Measurements from ENCODE around the gene WNT1.

Gene WNT1

DNA sequence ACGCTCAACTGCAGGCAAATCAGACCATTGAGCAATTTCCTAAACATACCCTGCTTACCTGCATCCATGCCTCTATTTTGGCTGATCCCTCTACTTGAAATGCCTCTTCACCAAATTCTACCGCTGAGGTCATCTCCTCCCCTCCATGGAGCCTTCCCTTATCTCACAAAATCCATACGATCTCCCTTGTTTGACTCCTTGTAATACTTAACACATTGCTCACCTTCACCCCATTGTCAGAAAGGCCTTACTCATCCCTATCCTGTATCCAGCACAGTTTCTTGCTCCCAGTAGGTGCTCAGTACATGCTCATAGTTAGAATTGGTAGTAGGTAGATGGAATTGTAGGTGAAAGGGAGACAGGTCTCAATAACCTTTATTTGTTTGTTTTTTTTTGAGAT, 15.7 kb downstream of the WNT1 start:
- TF ChIP-seq, protein P1, sequence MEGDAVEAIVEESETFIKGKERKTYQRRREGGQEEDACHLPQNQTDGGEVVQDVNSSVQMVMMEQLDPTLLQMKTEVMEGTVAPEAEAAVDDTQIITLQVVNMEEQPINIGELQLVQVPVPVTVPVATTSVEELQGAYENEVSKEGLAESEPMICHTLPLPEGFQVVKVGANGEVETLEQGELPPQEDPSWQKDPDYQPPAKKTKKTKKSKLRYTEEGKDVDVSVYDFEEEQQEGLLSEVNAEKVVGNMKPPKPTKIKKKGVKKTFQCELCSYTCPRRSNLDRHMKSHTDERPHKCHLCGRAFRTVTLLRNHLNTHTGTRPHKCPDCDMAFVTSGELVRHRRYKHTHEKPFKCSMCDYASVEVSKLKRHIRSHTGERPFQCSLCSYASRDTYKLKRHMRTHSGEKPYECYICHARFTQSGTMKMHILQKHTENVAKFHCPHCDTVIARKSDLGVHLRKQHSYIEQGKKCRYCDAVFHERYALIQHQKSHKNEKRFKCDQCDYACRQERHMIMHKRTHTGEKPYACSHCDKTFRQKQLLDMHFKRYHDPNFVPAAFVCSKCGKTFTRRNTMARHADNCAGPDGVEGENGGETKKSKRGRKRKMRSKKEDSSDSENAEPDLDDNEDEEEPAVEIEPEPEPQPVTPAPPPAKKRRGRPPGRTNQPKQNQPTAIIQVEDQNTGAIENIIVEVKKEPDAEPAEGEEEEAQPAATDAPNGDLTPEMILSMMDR (conservative IDR thresholded peaks at IDR 0.05): no peak
- no peak overlapping the region for H3K27ac ChIP-seq

GRCh38 chr12:48994224-48995085, 16.3 kb downstream of the WNT1 start:
- no peak overlapping the region for H3K27ac ChIP-seq
- TF ChIP-seq, protein P1 (conservative IDR thresholded peaks at IDR 0.05): no peak

DNA sequence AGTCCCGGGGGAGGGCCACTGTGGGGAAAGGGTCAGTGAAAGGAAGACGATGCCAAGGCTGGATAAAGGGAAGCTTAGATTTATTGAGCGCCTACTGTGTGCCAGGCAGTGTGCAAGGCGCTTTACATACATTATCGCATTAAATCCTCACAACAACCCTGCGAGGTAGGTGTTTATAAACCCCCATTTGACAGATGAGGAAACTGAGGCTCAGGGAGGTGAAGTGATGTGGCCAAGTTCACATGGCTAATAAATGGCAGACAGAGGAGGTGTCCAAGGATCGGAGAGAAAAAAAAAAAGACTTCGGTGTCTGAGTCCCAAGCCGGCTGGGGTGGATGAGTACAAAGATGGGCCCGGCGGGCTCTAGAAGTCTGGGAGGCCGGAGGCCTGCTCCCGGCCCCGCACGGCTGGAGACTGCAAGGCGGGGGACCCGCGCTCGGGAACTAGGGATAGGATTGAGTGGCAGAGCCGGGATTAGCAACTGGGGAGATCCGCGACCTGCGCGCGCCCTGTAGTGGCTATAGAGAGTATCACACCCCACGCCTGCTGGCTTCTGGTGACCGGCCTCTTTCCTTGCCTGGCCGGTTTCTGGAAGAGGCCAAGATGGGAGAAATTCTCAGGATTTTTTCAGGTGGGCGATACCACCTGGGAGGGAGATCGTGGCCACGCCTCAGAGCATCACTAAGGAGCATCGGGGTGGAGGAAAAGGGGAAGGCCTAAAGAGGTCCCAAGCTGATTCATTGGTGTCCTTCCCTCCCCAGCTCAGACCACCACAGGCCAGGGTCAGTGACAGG, 17.2 kb downstream of the WNT1 start:
- peak overlapping the region; percentile 27 for H3K27ac ChIP-seq
- TF ChIP-seq, protein P1 (conservative IDR thresholded peaks at IDR 0.05): peak; percentile 93

DNA sequence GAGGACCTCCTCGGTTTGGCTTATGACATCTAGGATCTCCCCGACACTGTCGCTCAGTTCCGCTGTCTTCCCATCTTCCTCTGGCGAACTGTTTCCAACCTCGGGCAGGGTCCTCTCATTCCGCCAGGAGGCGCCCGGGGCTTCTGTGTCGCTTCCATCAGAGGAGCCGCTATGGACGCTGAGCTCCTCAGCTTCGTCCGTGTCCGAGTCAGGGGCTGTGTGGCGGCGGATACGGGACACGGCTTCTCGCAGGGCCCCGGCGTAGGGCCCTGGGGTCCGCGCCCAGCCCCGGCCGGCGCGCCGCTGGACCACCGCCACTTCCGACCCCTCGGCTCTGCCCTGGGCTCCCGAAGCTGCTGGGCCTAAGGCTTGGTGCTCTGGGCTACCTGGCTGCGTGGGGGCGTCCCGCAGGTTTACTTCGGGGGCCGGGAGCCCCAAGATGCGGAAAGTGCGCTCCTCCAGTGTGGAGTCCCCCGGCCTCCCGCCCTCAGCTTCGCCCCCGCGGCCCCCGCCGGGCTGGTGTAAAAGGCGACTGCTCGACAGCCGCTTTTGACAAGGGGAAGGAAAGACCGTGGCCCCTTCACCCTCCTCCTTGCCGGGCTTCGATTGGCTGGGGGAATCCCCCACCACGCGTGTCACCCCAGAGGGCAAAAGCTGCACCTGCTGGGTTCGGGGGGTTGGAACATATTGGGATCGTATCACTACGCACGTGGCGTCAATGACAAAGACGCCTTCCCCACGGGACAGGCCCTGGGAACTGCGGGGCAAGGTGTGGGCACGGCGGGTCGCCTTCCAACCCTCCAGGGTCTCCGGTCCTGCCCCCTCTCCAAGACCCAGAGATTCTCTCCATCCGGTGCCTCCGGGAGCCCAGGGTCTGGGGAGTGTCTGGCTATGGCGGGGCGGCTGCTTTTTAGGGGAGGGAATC, 18.9 kb downstream of the WNT1 start:
- H3K27ac ChIP-seq: no peak overlapping the region; the same call in 1 of the 2 replicates
- TF ChIP-seq, protein P1 (conservative IDR thresholded peaks at IDR 0.05): peak; percentile 16; the same call in 1 of the 2 replicates

- H3K27ac ChIP-seq: peak overlapping the region; percentile 87
- TF ChIP-seq, protein P1 (conservative IDR thresholded peaks at IDR 0.05): no peak
Observed at GRCh38 chr12:48997719-48998496, 19.8 kb downstream of the WNT1 start.

- TF ChIP-seq, protein P1 (conservative IDR thresholded peaks at IDR 0.05): no peak
- H3K27ac ChIP-seq: peak overlapping the region; percentile 87
Observed at GRCh38 chr12:48998497-48999353, 20.6 kb downstream of the WNT1 start.
